ENCODE data around the gene USP27X. TPM values are rescaled to one million over a fixed set of nuclear protein-coding genes. Genes with fewer than 3 reads are reported as not detected.

USP27X gene
- total RNA-seq, 4 donors from 2014 or later: 2.4 to 4.8 (median 3.3) TPM

DNA sequence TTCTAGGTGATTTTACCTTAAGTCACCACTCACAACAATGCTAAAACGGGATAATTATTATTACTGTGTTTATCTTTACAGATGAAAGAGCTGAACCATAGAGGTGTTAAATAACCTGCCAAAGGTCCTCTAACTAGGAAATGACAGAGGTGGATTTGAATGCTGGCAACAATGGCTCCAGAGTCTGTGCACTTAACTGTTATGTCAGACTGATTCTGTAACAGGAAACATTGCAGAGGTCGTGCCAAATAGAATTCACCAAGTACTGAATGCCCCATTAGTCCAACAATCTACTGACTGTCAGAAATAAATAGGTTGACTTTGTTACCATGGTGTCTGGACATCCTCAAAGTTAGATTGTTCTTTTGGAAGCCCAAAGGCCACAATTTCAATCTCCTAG is 20.9 kb upstream of the USP27X start:
- no peak for DNase-seq (ENCODE audit: low spot score in 2 of 2)
- no peaks in the 10 kb centered on the region for H3K36me3 ChIP-seq
- H3K27me3 ChIP-seq: no peaks in the 10 kb centered on the region
- 45% methylated on average over 2 of the region's 2 CpGs for WGBS
- H3K9me3 ChIP-seq: no peaks in the 10 kb centered on the region
- no peak for TF ChIP-seq EP300 (IDR thresholded peaks at IDR 0.05)
- TF ChIP-seq CTCF (IDR thresholded peaks at IDR 0.05): no peak
- no peak for TF ChIP-seq POLR2AphosphoS5 (IDR thresholded peaks at IDR 0.05)
- no peak for TF ChIP-seq POLR2A (IDR thresholded peaks at IDR 0.05)
- no peaks in the 10 kb centered on the region for H3K4me1 ChIP-seq
- H3K4me3 ChIP-seq: no peak overlapping the region
- H3K27ac ChIP-seq: no peak overlapping the region

- TF ChIP-seq EP300 (IDR thresholded peaks at IDR 0.05): no peak
- TF ChIP-seq CTCF (IDR thresholded peaks at IDR 0.05): no peak
- no peak for TF ChIP-seq POLR2A (IDR thresholded peaks at IDR 0.05)
- no peak for TF ChIP-seq POLR2AphosphoS5 (IDR thresholded peaks at IDR 0.05)
- no peak for DNase-seq (ENCODE audit: low spot score in 2 of 2)
- H3K9me3 ChIP-seq: no peaks in the 10 kb centered on the region
- no peak overlapping the region for H3K4me3 ChIP-seq
- H3K36me3 ChIP-seq: no peaks in the 10 kb centered on the region
- WGBS: 84% methylated on average over 1 of the region's 1 CpG
- no peaks in the 10 kb centered on the region for H3K27me3 ChIP-seq
- H3K4me1 ChIP-seq: no peaks in the 10 kb centered on the region
- H3K27ac ChIP-seq: no peak overlapping the region
Measured at GRCh38 chrX:49859491-49859890, 19.8 kb upstream of the USP27X start.

- no peaks in the 10 kb centered on the region for H3K36me3 ChIP-seq
- DNase-seq (ENCODE audit: low spot score in 2 of 2): no peak
- 59% methylated on average over 2 of the region's 2 CpGs for WGBS
- TF ChIP-seq POLR2A (IDR thresholded peaks at IDR 0.05) (no peak), EP300 (IDR thresholded peaks at IDR 0.05) (no peak), POLR2AphosphoS5 (IDR thresholded peaks at IDR 0.05) (no peak), CTCF (IDR thresholded peaks at IDR 0.05) (no peak)
- no peak overlapping the region for H3K27ac ChIP-seq
- no peaks in the 10 kb centered on the region for H3K4me1 ChIP-seq
- H3K4me3 ChIP-seq: no peak overlapping the region
- H3K27me3 ChIP-seq: no peaks in the 10 kb centered on the region
- no peaks in the 10 kb centered on the region for H3K9me3 ChIP-seq
Measured at GRCh38 chrX:49860867-49861535, 18.3 kb upstream of the USP27X start.

DNA sequence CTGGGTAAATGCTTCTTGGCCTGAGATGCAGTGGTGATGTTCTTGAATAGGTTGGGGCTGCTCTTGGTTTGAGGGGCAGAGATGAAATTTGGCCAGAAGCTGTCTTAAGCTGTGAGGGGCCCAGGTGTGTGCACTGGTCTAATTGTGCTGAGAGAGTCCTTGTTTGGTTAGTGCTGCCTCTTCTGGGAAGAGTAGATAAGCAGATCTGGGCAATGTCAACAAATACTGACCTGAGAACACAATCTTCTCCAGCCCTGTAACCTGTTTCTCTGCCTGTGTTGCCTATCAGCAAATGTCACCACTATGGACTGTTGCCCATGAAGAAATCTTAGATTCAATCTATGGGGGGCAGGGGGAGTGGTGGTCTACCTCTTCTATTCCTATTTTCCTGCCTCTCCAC is 17.2 kb upstream of the USP27X start:
- no peak for TF ChIP-seq POLR2A (IDR thresholded peaks at IDR 0.05)
- TF ChIP-seq POLR2AphosphoS5 (IDR thresholded peaks at IDR 0.05): no peak
- no peak for TF ChIP-seq EP300 (IDR thresholded peaks at IDR 0.05)
- Histone ChIP-seq H3K36me3 (no peaks in the 10 kb centered on the region), H3K27me3 (no peaks in the 10 kb centered on the region), H3K27ac (no peak overlapping the region), H3K4me3 (no peak overlapping the region), H3K9me3 (no peaks in the 10 kb centered on the region), H3K4me1 (no peaks in the 10 kb centered on the region)
- no peak for DNase-seq (ENCODE audit: low spot score in 2 of 2)

DNA sequence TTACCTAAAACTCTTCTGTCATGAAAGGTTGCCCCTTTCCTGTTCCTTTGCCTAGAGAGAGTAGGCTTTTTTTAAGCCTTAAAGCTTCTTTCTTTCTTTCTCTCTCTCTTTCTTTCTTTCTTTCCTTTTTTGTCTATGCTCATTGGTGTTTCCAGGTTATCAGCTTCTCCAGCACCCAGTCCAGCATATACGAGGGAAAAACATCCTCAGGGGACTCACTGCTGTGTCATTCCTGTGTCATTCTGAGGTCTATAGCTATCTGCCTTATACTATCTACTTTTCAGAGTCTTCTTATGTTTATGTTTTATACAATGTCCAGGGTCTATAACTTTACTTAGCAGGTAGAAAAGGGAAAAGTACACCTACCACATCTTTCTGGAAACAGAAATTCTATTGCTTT is 10.5 kb upstream of the USP27X start:
- Histone ChIP-seq H3K9me3 (no peaks in the 10 kb centered on the region), H3K27me3 (no peaks in the 10 kb centered on the region), H3K4me1 (no peaks in the 10 kb centered on the region), H3K27ac (no peak overlapping the region), H3K4me3 (no peak overlapping the region), H3K36me3 (no peaks in the 10 kb centered on the region)
- 36% methylated on average over 1 of the region's 1 CpG for WGBS
- no peak for DNase-seq (ENCODE audit: low spot score in 2 of 2)
- no peak for TF ChIP-seq POLR2A (IDR thresholded peaks at IDR 0.05)
- TF ChIP-seq EP300 (IDR thresholded peaks at IDR 0.05): no peak
- TF ChIP-seq CTCF (IDR thresholded peaks at IDR 0.05): no peak
- no peak for TF ChIP-seq POLR2AphosphoS5 (IDR thresholded peaks at IDR 0.05)

DNA sequence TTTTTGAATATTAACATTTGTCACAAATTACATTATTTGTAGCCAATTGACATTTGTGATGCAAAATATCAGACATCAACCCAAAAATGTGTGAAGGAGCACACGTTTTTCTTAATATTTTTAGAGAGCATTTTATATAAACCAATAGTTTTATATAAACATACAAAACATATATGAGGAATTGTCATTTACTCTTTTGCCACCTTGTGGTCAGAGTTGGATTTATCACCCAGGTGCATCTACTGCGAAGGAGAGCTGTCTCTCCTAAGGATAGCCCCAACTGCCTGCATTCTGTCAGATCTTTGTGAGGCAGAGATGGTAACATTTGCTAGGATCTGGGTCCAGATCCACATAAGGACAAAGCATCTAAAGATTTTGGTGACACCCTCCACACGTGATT is 2.5 kb upstream of the USP27X start:
- Histone ChIP-seq H3K4me3 (no peak overlapping the region), H3K9me3 (no peaks in the 10 kb centered on the region), H3K27ac (no peak overlapping the region), H3K4me1 (peaks cover 19% of the 10 kb centered on the region), H3K27me3 (no peaks in the 10 kb centered on the region), H3K36me3 (no peaks in the 10 kb centered on the region)
- 12% methylated on average over 3 of the region's 3 CpGs for WGBS
- DNase-seq (ENCODE audit: low spot score in 2 of 2): no peak
- TF ChIP-seq EP300 (IDR thresholded peaks at IDR 0.05) (no peak), CTCF (IDR thresholded peaks at IDR 0.05) (peak; percentile 6 to 21)
